ENCODE data around the gene SORCS1.

DNA sequence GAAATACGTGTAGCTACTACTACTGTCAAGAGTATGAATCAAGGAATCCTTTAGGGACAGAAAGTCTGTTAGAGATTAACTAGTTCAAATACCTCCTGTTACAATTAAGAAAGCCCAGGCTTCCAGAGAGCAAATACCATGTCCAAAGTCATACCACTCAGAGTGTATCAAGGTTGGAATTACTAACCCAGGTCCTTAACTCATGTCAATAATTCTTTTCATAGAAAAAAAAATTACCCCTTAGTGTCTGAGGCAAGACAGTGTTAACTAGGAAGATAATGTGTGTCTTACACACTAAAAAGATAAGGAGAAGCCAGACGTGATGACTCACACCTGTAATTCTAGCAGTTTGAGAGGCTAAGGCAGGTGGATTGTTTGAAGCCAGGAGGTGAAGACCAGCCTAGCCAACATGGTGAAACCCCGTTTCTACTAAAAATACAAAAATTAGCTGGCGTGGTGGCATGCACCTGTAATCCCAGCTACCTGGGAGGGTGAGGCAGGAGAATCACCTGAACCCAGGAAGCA lies 423.4 kb downstream of the SORCS1 start:
- TF ChIP-seq, protein P1, sequence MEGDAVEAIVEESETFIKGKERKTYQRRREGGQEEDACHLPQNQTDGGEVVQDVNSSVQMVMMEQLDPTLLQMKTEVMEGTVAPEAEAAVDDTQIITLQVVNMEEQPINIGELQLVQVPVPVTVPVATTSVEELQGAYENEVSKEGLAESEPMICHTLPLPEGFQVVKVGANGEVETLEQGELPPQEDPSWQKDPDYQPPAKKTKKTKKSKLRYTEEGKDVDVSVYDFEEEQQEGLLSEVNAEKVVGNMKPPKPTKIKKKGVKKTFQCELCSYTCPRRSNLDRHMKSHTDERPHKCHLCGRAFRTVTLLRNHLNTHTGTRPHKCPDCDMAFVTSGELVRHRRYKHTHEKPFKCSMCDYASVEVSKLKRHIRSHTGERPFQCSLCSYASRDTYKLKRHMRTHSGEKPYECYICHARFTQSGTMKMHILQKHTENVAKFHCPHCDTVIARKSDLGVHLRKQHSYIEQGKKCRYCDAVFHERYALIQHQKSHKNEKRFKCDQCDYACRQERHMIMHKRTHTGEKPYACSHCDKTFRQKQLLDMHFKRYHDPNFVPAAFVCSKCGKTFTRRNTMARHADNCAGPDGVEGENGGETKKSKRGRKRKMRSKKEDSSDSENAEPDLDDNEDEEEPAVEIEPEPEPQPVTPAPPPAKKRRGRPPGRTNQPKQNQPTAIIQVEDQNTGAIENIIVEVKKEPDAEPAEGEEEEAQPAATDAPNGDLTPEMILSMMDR (IDR thresholded peaks at IDR 0.05), result no peak
- no peak for TF ChIP-seq POLR2A (IDR thresholded peaks at IDR 0.05)
- TF ChIP-seq EP300 (IDR thresholded peaks at IDR 0.05), result no peak

All from ovary (tissue), 3 donors.